GM18508 (cell line): ENCODE measurements around the gene PHF24.

Experiments used
- ATAC-seq: cut with Tn5 transposase; IDR thresholded peaks from one replicate; pipeline ENCODE4 v1.9.1; 2021; ENCODE audit warnings: moderate number of reproducible peaks; ENCODE audit not compliant: insufficient read depth, unreplicated experiment

PHF24 gene

GRCh38 chr9:35029852-35030251 is 71.8 kb downstream of the PHF24 start:
- ATAC-seq, result no peak
